Keratinocyte (primary cell): ENCODE results near the gene SIDT1. TPM values are rescaled to one million over a fixed set of nuclear protein-coding genes. Genes with fewer than 3 reads are reported as not detected.

Experiments used
- DNase-seq: peaks from one replicate; pipeline ENCODE4 v3.0.0-alpha.2; 2011; ENCODE audit warnings: low read depth, missing footprints, low spot score
- FAIRE-seq: peaks from 2 replicates; lab custom pipeline; 2011; peaks lifted over from hg19 to GRCh38; lab: Jason Lieb, UNC
- H2AFZ ChIP-seq: 2 replicates; pipeline ENCODE4 v1.6.0; 2012; ENCODE audit warnings: low read length, control low read depth, inconsistent platforms; ENCODE audit not compliant: control insufficient read depth
- H3K27ac ChIP-seq: 2 replicates; pipeline ENCODE4 v1.5.1; 2011; ENCODE audit warnings: low read length; ENCODE audit not compliant: control insufficient read depth, insufficient read depth
- H3K27me3 ChIP-seq: 3 replicates; pipeline ENCODE4 v1.6.0; 2011; ENCODE audit warnings: low read length; ENCODE audit not compliant: control insufficient read depth, insufficient read depth; ENCODE audit errors: extremely low read depth
- H3K36me3 ChIP-seq, 2 experiments: 2 replicates in 1 of 2; 3 replicates in 1 of 2; pipeline ENCODE4 v1.5.1; 2011; ENCODE audit warnings: low read length in 2 of 2, mild to moderate bottlenecking in 1 of 2; ENCODE audit not compliant: control insufficient read depth in 2 of 2, insufficient read depth in 2 of 2; ENCODE audit errors: extremely low read depth in 1 of 2
- H3K4me1 ChIP-seq: 3 replicates; pipeline ENCODE4 v1.5.1; 2011; ENCODE audit warnings: low read length; ENCODE audit not compliant: control insufficient read depth, insufficient read depth; ENCODE audit errors: extremely low read depth
- H3K4me2 ChIP-seq: 3 replicates; pipeline ENCODE4 v1.6.0; 2011; ENCODE audit warnings: low read depth, low read length; ENCODE audit not compliant: control insufficient read depth, insufficient read depth; ENCODE audit errors: extremely low read depth
- H3K4me3 ChIP-seq, 3 experiments: fragments of 200-600 bp in 1 of 3; sonication (generic) in 1 of 3; 2 replicates in 2 of 3; 3 replicates in 1 of 3; pipeline ENCODE4 v1.5.1; 2011 to 2016; ENCODE audit warnings: low read length in 3 of 3, mild to moderate bottlenecking in 3 of 3, control low read depth in 2 of 3, inconsistent platforms in 1 of 3, low read depth in 1 of 3, mixed read lengths in 1 of 3, mixed run types in 1 of 3, moderate library complexity in 1 of 3; ENCODE audit not compliant: control insufficient read depth in 2 of 3, insufficient read depth in 2 of 3; ENCODE audit errors: extremely low read depth in 1 of 3
- H3K79me2 ChIP-seq: 2 replicates; pipeline ENCODE4 v1.6.0; 2012; ENCODE audit warnings: low read length; ENCODE audit not compliant: control insufficient read depth, insufficient read depth
- H3K9ac ChIP-seq: 3 replicates; pipeline ENCODE4 v1.6.0; 2011; ENCODE audit warnings: low read length; ENCODE audit not compliant: control insufficient read depth, insufficient read depth; ENCODE audit errors: extremely low read depth
- H3K9me1 ChIP-seq: 3 replicates; pipeline ENCODE4 v1.6.0; 2011; ENCODE audit warnings: low read length; ENCODE audit not compliant: control insufficient read depth, insufficient read depth; ENCODE audit errors: extremely low read depth
- H3K9me3 ChIP-seq: 2 replicates; pipeline ENCODE4 v1.5.1; 2012; ENCODE audit warnings: low read depth, low read length; ENCODE audit not compliant: control insufficient read depth
- H4K20me1 ChIP-seq: 3 replicates; pipeline ENCODE4 v1.6.0; 2011; ENCODE audit warnings: low read length; ENCODE audit not compliant: control insufficient read depth, insufficient read depth; ENCODE audit errors: extremely low read depth
- CTCF ChIP-seq, 3 experiments: IDR thresholded peaks in 1 of 3; conservative IDR thresholded peaks in 1 of 3; optimal IDR thresholded peaks in 1 of 3; 2 replicates in 2 of 3; 3 replicates in 1 of 3; pipeline versions ENCODE3 to v1.5.1; 2011; ENCODE audit warnings: low read length in 3 of 3, mild to moderate bottlenecking in 3 of 3, moderate library complexity in 2 of 3, control low read depth in 1 of 3, inconsistent platforms in 1 of 3; ENCODE audit not compliant: insufficient read depth in 2 of 3; ENCODE audit errors: extremely low read depth in 1 of 3
- EZH2 ChIP-seq: IDR thresholded peaks from one replicate; pipeline ENCODE4 v1.6.1; 2012; ENCODE audit warnings: inconsistent platforms, mild to moderate bottlenecking, low read length, moderate library complexity
- dilution Hi-C: fragments of 300-500 bp; cut with MboI; formaldehyde crosslinking; loops from one replicate; pipeline ENCODE4 v1.7.0; 2020; ENCODE audit warnings: low sequenced_read_pairs; ENCODE audit not compliant: extremely low pct_ligation_motif_present
- polyA plus RNA-seq, 5 experiments: library from polyadenylated mRNA; depleted of rRNA in 3 of 5; stranded (reverse) in 3 of 5; stranded (forward) in 1 of 5; unstranded in 1 of 5; fragments of >200 nt; gene quantifications; 1 replicate in 1 of 5; 2 replicates in 3 of 5; 3 replicates in 1 of 5; pipeline versions ENCODE4 v1.2.1 to v1.2.3, GENCODE V29; 2011 to 2012; ENCODE audit warnings: missing spikeins in 2 of 5, low read depth in 1 of 5, low replicate concordance in 1 of 5

SIDT1 gene
- polyA plus RNA-seq, 1 donor (not counting 4 experiments of a cell fraction or from before 2014, with no cell fraction given), result 0.12 TPM

GRCh38 chr3:113501597-113501996 lies 30.8 kb upstream of the SIDT1 start:
- Histone ChIP-seq H3K9ac (no peak overlapping the region), H2AFZ (no peak overlapping the region), H3K4me2 (no peak overlapping the region), H3K27me3 (no peaks in the 10 kb centered on the region), H3K36me3 (peaks cover 1 to 4% of the 10 kb centered on the region in 2 experiments), H4K20me1 (no peaks in the 10 kb centered on the region), H3K79me2 (no peaks in the 10 kb centered on the region), H3K9me1 (no peaks in the 10 kb centered on the region), H3K27ac (no peak overlapping the region), H3K9me3 (no peaks in the 10 kb centered on the region), H3K4me3 (no peak overlapping the region), H3K4me1 (no peaks in the 10 kb centered on the region)
- TF ChIP-seq EZH2 (no peak), CTCF (optimal IDR thresholded peaks at IDR 0.05 in 1 of 3, IDR thresholded peaks at IDR 0.05 in 1 of 3, conservative IDR thresholded peaks at IDR 0.05 in 1 of 3; ENCODE audit: extremely low read depth in 1 of 3, insufficient read depth in 2 of 3, low read length in 3 of 3) (no peak)
- dilution Hi-C loops, result no loop called here
- no peak for FAIRE-seq
- DNase-seq, result no peak

GRCh38 chr3:113505867-113506266 lies 26.5 kb upstream of the SIDT1 start:
- no peaks in the 10 kb centered on the region for H3K9me3 ChIP-seq
- H4K20me1 ChIP-seq, result no peaks in the 10 kb centered on the region
- H3K27ac ChIP-seq, result no peak overlapping the region
- H2AFZ ChIP-seq, result no peak overlapping the region
- H3K4me1 ChIP-seq, result no peaks in the 10 kb centered on the region
- H3K36me3 ChIP-seq, result peaks cover 1 to 4% of the 10 kb centered on the region in 2 experiments
- H3K4me3 ChIP-seq, result no peak overlapping the region
- H3K27me3 ChIP-seq, result no peaks in the 10 kb centered on the region
- DNase-seq, result no peak
- TF ChIP-seq CTCF (optimal IDR thresholded peaks at IDR 0.05 in 1 of 3, IDR thresholded peaks at IDR 0.05 in 1 of 3, conservative IDR thresholded peaks at IDR 0.05 in 1 of 3; ENCODE audit: extremely low read depth in 1 of 3, insufficient read depth in 2 of 3, low read length in 3 of 3), result no peak
- TF ChIP-seq EZH2, result no peak
- H3K4me2 ChIP-seq, result no peak overlapping the region
- no peak overlapping the region for H3K9ac ChIP-seq
- dilution Hi-C loops, result no loop called here
- no peak for FAIRE-seq
- H3K79me2 ChIP-seq, result peaks cover 6% of the 10 kb centered on the region
- no peaks in the 10 kb centered on the region for H3K9me1 ChIP-seq
